Duodenal mucosa (tissue), 2 donors: Measurements from ENCODE around the gene BCAR3.
A peak's percentile ranks its signal among the peaks of the same experiment; 100 is the strongest.

Experiments
- H3K27ac ChIP-seq: one replicate; pipeline ENCODE4 v1.7.0; 2013; ENCODE audit warnings: low read depth, low read length
- H3K27me3 ChIP-seq, 2 donors: one replicate each; pipeline ENCODE4 v1.7.0; 2013; ENCODE audit warnings: low read length in 2 of 2, control low read depth in 1 of 2; ENCODE audit not compliant: insufficient read depth in 2 of 2, control insufficient read depth in 1 of 2
- H3K36me3 ChIP-seq, 2 donors: one replicate each; pipeline ENCODE4 v1.7.0; 2013; ENCODE audit warnings: low read length in 2 of 2, control low read depth in 1 of 2; ENCODE audit not compliant: insufficient read depth in 2 of 2, control insufficient read depth in 1 of 2
- H3K4me1 ChIP-seq, 2 donors: one replicate each; pipeline ENCODE4 v1.7.0; 2013; ENCODE audit warnings: low read length in 2 of 2, control low read depth in 1 of 2; ENCODE audit not compliant: insufficient read depth in 2 of 2, control insufficient read depth in 1 of 2
- H3K4me3 ChIP-seq, 2 donors: one replicate each; pipeline ENCODE4 v1.7.0; 2013; ENCODE audit warnings: low read length in 2 of 2, low read depth in 1 of 2
- H3K9ac ChIP-seq, 2 donors: one replicate each; pipeline ENCODE4 v1.7.0; 2013; ENCODE audit warnings: low read length in 2 of 2, low read depth in 1 of 2
- H3K9me3 ChIP-seq, 2 donors: one replicate each; pipeline ENCODE4 v1.7.0; 2013; ENCODE audit warnings: low read length in 2 of 2, control low read depth in 1 of 2; ENCODE audit not compliant: control insufficient read depth in 1 of 2

BCAR3 gene

GRCh38 chr1:93689521-93690223, 8.0 kb upstream of the BCAR3 start:
- H3K36me3 ChIP-seq: no peaks in the 10 kb centered on the region
- H3K4me3 ChIP-seq: no peak overlapping the region
- H3K27me3 ChIP-seq: no peaks in the 10 kb centered on the region
- H3K9ac ChIP-seq: no peak overlapping the region
- no peak overlapping the region for H3K27ac ChIP-seq
- H3K4me1 ChIP-seq: peaks cover 50 to 63% of the 10 kb centered on the region in 2 donors
- H3K9me3 ChIP-seq: no peaks in the 10 kb centered on the region

GRCh38 chr1:93687542-93687941, 5.9 kb upstream of the BCAR3 start:
- Histone ChIP-seq H3K4me1 (peaks cover 43 to 55% of the 10 kb centered on the region in 2 donors), H3K9ac (no peak overlapping the region), H3K4me3 (no peak overlapping the region), H3K27me3 (no peaks in the 10 kb centered on the region), H3K9me3 (no peaks in the 10 kb centered on the region), H3K27ac (no peak overlapping the region), H3K36me3 (no peaks in the 10 kb centered on the region)

GRCh38 chr1:93686504-93687250, 5.0 kb upstream of the BCAR3 start:
- Histone ChIP-seq H3K4me3 (no peak overlapping the region), H3K9me3 (no peaks in the 10 kb centered on the region), H3K36me3 (no peaks in the 10 kb centered on the region), H3K27me3 (no peaks in the 10 kb centered on the region), H3K9ac (no peak overlapping the region), H3K4me1 (peaks cover 34 to 47% of the 10 kb centered on the region in 2 donors), H3K27ac (no peak overlapping the region)

DNA sequence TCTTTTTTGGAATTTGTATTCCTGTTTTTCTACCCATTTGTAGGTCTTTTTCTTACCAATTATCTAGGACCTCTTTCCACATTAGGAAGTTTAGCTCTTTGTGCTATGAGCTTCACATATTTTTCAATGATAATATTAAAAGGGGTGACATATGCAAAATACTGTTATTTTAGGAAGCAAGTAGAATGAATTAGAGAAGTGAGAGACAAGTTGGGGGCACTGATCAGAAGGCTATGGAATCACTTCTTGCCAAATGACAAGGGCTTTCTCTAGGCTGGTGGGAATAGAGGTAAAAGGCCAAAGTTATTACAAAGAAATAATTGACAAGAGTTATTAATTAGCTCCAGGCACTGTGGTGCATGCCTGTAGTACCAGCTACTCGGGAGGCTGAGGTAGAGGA, 4.3 kb upstream of the BCAR3 start:
- no peaks in the 10 kb centered on the region for H3K9me3 ChIP-seq
- H3K36me3 ChIP-seq: no peaks in the 10 kb centered on the region
- no peaks in the 10 kb centered on the region for H3K27me3 ChIP-seq
- peaks cover 26 to 39% of the 10 kb centered on the region in 2 donors for H3K4me1 ChIP-seq
- no peak overlapping the region for H3K27ac ChIP-seq
- no peak overlapping the region for H3K4me3 ChIP-seq
- no peak overlapping the region for H3K9ac ChIP-seq

- Histone ChIP-seq H3K27ac (no peak overlapping the region), H3K4me1 (peaks cover 20 to 34% of the 10 kb centered on the region in 2 donors), H3K9me3 (no peaks in the 10 kb centered on the region), H3K4me3 (no peak overlapping the region), H3K27me3 (no peaks in the 10 kb centered on the region), H3K36me3 (no peaks in the 10 kb centered on the region), H3K9ac (no peak overlapping the region)
Observed at GRCh38 chr1:93683234-93683633, 1.6 kb upstream of the BCAR3 start.

- H3K9me3 ChIP-seq: no peaks in the 10 kb centered on the region
- no peak overlapping the region for H3K27ac ChIP-seq
- H3K27me3 ChIP-seq: no peaks in the 10 kb centered on the region
- H3K4me1 ChIP-seq: peaks cover 20 to 25% of the 10 kb centered on the region in 2 donors
- H3K4me3 ChIP-seq: peak overlapping the region; percentile 76 to 81
- peak overlapping the region; percentile 59 to 65 for H3K9ac ChIP-seq
- no peaks in the 10 kb centered on the region for H3K36me3 ChIP-seq
Observed at GRCh38 chr1:93681989-93682412, 364 bp upstream of the BCAR3 start.

DNA sequence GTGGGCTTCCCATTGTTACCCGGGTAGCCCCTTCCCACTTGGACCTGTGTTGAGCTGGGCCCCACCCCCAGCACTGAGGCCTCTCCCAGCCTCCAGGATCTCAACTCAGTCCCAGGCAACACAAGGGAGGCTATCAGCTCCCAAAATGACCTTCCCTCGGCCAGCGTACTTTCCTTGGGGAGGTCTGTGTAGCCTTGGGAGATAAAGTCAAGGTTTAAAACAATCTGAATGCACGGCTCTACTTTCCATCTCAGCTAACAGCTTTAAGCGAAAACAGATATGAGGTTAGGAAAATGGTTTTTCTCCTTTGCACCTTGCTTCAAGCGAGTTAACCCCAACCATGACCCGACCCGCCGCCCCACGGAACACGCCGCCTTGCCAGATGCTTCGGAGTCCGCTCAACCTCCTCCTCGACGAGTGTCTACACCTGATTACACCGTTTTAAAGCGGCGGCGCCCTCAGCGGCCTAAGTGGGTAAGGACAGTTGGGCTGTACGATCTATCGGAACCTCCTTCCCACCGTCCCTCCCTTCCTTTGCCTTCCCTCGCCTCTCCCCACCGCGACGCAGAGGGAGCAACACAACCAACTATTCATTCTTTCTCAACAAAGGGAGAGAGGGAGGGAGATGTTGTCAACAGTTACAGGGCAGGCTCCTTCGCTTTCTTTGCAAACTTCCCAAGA, 1.1 kb downstream of the BCAR3 start:
- H3K4me3 ChIP-seq: peak overlapping the region; percentile 76 to 81
- H3K9ac ChIP-seq: peak overlapping the region; percentile 59 to 63
- H3K9me3 ChIP-seq: no peaks in the 10 kb centered on the region
- no peaks in the 10 kb centered on the region for H3K27me3 ChIP-seq
- H3K27ac ChIP-seq: no peak overlapping the region
- H3K36me3 ChIP-seq: no peaks in the 10 kb centered on the region
- H3K4me1 ChIP-seq: peaks cover 8 to 11% of the 10 kb centered on the region in 2 donors

GRCh38 chr1:93680076-93680419, 1.6 kb downstream of the BCAR3 start:
- peaks cover 13 to 16% of the 10 kb centered on the region in 2 donors for H3K4me1 ChIP-seq
- H3K27ac ChIP-seq: no peak overlapping the region
- no peaks in the 10 kb centered on the region for H3K36me3 ChIP-seq
- peak overlapping the region in 1 of 2 donors; percentile 35 for H3K9ac ChIP-seq
- no peaks in the 10 kb centered on the region for H3K9me3 ChIP-seq
- peak overlapping the region; percentile 76 to 81 for H3K4me3 ChIP-seq
- H3K27me3 ChIP-seq: no peaks in the 10 kb centered on the region

- Histone ChIP-seq H3K4me3 (no peak overlapping the region), H3K36me3 (no peaks in the 10 kb centered on the region), H3K9ac (no peak overlapping the region), H3K27me3 (no peaks in the 10 kb centered on the region), H3K4me1 (peaks cover 16 to 21% of the 10 kb centered on the region in 2 donors), H3K27ac (no peak overlapping the region), H3K9me3 (no peaks in the 10 kb centered on the region)
Observed at GRCh38 chr1:93679546-93679945, 2.1 kb downstream of the BCAR3 start.

GRCh38 chr1:93678946-93679480, 2.6 kb downstream of the BCAR3 start:
- Histone ChIP-seq H3K9me3 (no peaks in the 10 kb centered on the region), H3K27ac (no peak overlapping the region), H3K4me3 (no peak overlapping the region), H3K27me3 (no peaks in the 10 kb centered on the region), H3K36me3 (no peaks in the 10 kb centered on the region), H3K9ac (no peak overlapping the region), H3K4me1 (peaks cover 16 to 26% of the 10 kb centered on the region in 2 donors)
